Hepatocyte (in vitro differentiated cells): ENCODE results near the gene ST6GALNAC4. TPM values are rescaled to one million over a fixed set of nuclear protein-coding genes. Genes with fewer than 3 reads are reported as not detected.

Experiments
- DNase-seq: peaks from one replicate; pipeline ENCODE4 v3.0.0-alpha.2; 2016; ENCODE audit warnings: low spot score
- H2AFZ ChIP-seq: fragments of 200-600 bp; sonication (generic); 2 replicates; pipeline ENCODE4 v1.6.0; 2016; ENCODE audit warnings: antibody characterized with exemption, mild to moderate bottlenecking
- H3K27ac ChIP-seq: fragments of 200-600 bp; sonication (generic); 2 replicates; pipeline ENCODE4 v1.5.1; 2016; ENCODE audit warnings: mild to moderate bottlenecking
- H3K27me3 ChIP-seq: fragments of 200-600 bp; sonication (generic); 2 replicates; pipeline ENCODE4 v1.6.1; 2016
- H3K36me3 ChIP-seq: fragments of 200-600 bp; sonication (generic); replicated peaks from 2 replicates; pipeline ENCODE4 v1.5.1; 2016; ENCODE audit warnings: low read depth; ENCODE audit not compliant: insufficient read depth
- H3K4me1 ChIP-seq: fragments of 200-600 bp; sonication (generic); 2 replicates; pipeline ENCODE4 v1.5.1; 2016; ENCODE audit warnings: mild to moderate bottlenecking, moderate library complexity; ENCODE audit not compliant: insufficient read depth
- H3K4me2 ChIP-seq: fragments of 200-600 bp; sonication (generic); 2 replicates; pipeline ENCODE4 v1.6.0; 2016
- H3K4me3 ChIP-seq: fragments of 200-600 bp; sonication (generic); 2 replicates; pipeline ENCODE4 v1.5.1; 2016; ENCODE audit warnings: mild to moderate bottlenecking
- H3K79me2 ChIP-seq: fragments of 200-600 bp; sonication (generic); 2 replicates; pipeline ENCODE4 v1.6.0; 2017; ENCODE audit warnings: mild to moderate bottlenecking
- H3K9me2 ChIP-seq: fragments of 200-600 bp; sonication (generic); replicated peaks from 2 replicates; pipeline ENCODE4 v1.6.0; 2017; ENCODE audit warnings: mild to moderate bottlenecking; ENCODE audit not compliant: insufficient read depth
- H3K9me3 ChIP-seq: fragments of 200-600 bp; sonication (generic); 2 replicates; pipeline ENCODE4 v1.5.1; 2016; ENCODE audit warnings: low read depth, mild to moderate bottlenecking
- H4K20me1 ChIP-seq: fragments of 200-600 bp; sonication (generic); 2 replicates; pipeline ENCODE4 v1.6.0; 2016; ENCODE audit warnings: mild to moderate bottlenecking; ENCODE audit not compliant: insufficient read depth, poor library complexity, severe bottlenecking
- CTCF ChIP-seq: fragments of 200-600 bp; sonication (generic); IDR thresholded peaks from 2 replicates; pipeline ENCODE4 v1.5.1; 2016; ENCODE audit warnings: antibody characterized with exemption, mild to moderate bottlenecking; ENCODE audit not compliant: poor library complexity
- EZH2 ChIP-seq: fragments of 200-600 bp; sonication (generic); IDR thresholded peaks from 2 replicates; pipeline ENCODE4 v1.6.1; 2016; ENCODE audit warnings: antibody characterized with exemption, mild to moderate bottlenecking, borderline replicate concordance
- EZH2phosphoT487 ChIP-seq: fragments of 200-600 bp; sonication (generic); IDR thresholded peaks from one replicate; pipeline ENCODE4 v1.6.1; 2018; ENCODE audit warnings: antibody characterized with exemption, mild to moderate bottlenecking, low read depth, moderate library complexity; ENCODE audit not compliant: unreplicated experiment, severe bottlenecking
- WGBS: methylation state at CpG from one replicate; pipeline ENCODE4 v1.1.6; 2016; ENCODE audit warnings: low lambda C conversion rate; ENCODE audit errors: missing lambda C conversion rate; 5-methylcytosine and 5-hydroxymethylcytosine counted together
- polyA plus RNA-seq: library from polyadenylated mRNA; unstranded; fragments of >200 nt; fragmentation: Nextera tagmentation; extraction: Ambion mirVana; gene quantifications from 2 replicates; pipeline ENCODE4 v1.2.1, GENCODE V29; 2016
- total RNA-seq: library from RNA; depleted of rRNA; stranded (reverse); fragments of >200 nt; gene quantifications from 2 replicates; pipeline ENCODE4 v1.2.3, GENCODE V29; 2014

Gene ST6GALNAC4
- total and polyA plus RNA-seq, 2 experiments from 2014 or later, result 14.3 to 14.6 TPM

GRCh38 chr9:127885508-127886281 is 31.1 kb downstream of the ST6GALNAC4 start:
- H3K27me3 ChIP-seq, result no peaks in the 10 kb centered on the region
- no peaks in the 10 kb centered on the region for H3K4me1 ChIP-seq
- no peaks in the 10 kb centered on the region for H3K9me3 ChIP-seq
- TF ChIP-seq CTCF, result no peak
- no peak for TF ChIP-seq EZH2
- no peak for TF ChIP-seq EZH2phosphoT487
- H3K27ac ChIP-seq, result no peak overlapping the region
- no peaks in the 10 kb centered on the region for H4K20me1 ChIP-seq
- WGBS, result 83% methylated on average over 11 of the region's 13 CpGs
- H3K36me3 ChIP-seq, result no peaks in the 10 kb centered on the region
- H2AFZ ChIP-seq, result no peak overlapping the region
- H3K4me3 ChIP-seq, result no peak overlapping the region
- no peaks in the 10 kb centered on the region for H3K79me2 ChIP-seq
- H3K9me2 ChIP-seq, result no peaks in the 10 kb centered on the region
- no peak overlapping the region for H3K4me2 ChIP-seq
- no peak for DNase-seq

GRCh38 chr9:127884976-127885490 is 31.8 kb downstream of the ST6GALNAC4 start:
- Histone ChIP-seq H3K4me1 (no peaks in the 10 kb centered on the region), H3K4me2 (no peak overlapping the region), H3K9me3 (no peaks in the 10 kb centered on the region), H3K9me2 (no peaks in the 10 kb centered on the region), H3K4me3 (no peak overlapping the region), H2AFZ (no peak overlapping the region), H4K20me1 (no peaks in the 10 kb centered on the region), H3K79me2 (no peaks in the 10 kb centered on the region), H3K27ac (no peak overlapping the region), H3K36me3 (no peaks in the 10 kb centered on the region), H3K27me3 (no peaks in the 10 kb centered on the region)
- 94% methylated on average over 15 of the region's 15 CpGs for WGBS
- TF ChIP-seq EZH2phosphoT487 (no peak), EZH2 (no peak), CTCF (no peak)
- DNase-seq, result no peak

DNA sequence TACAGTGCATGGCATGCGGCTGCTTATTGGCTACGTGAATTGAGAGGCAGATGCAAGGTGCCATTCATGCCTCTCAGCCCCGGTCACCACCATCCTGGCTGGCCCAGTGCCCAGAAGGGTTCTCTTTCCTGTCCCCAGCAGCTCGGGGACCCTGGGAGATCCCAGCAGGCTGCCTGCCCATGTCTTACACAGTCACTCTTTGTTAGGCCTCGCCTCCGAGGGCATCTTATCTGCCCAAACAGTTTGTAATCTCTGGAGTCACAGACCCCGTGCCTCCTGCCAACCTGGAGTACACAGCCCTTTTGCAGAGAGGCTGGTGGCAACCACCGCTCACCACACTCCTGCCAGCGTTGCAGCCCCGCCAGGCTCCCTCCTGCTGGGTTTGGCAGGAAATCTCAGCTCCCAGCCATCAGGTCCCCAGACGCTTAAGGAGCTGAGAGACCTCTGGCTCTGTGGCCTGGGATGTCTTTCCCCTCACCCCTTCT is 32.4 kb downstream of the ST6GALNAC4 start:
- H3K36me3 ChIP-seq, result no peaks in the 10 kb centered on the region
- TF ChIP-seq EZH2, result no peak
- TF ChIP-seq EZH2phosphoT487, result no peak
- no peak for TF ChIP-seq CTCF
- no peaks in the 10 kb centered on the region for H3K9me3 ChIP-seq
- H4K20me1 ChIP-seq, result no peaks in the 10 kb centered on the region
- no peak overlapping the region for H3K4me3 ChIP-seq
- H3K9me2 ChIP-seq, result no peaks in the 10 kb centered on the region
- H3K79me2 ChIP-seq, result no peaks in the 10 kb centered on the region
- no peaks in the 10 kb centered on the region for H3K4me1 ChIP-seq
- DNase-seq, result no peak
- no peak overlapping the region for H2AFZ ChIP-seq
- H3K27me3 ChIP-seq, result no peaks in the 10 kb centered on the region
- 79% methylated on average over 11 of the region's 11 CpGs for WGBS
- no peak overlapping the region for H3K4me2 ChIP-seq
- H3K27ac ChIP-seq, result no peak overlapping the region
